HCT116 (cell line): ENCODE results near the gene USP3. TPM values are rescaled to one million over a fixed set of nuclear protein-coding genes. Genes with fewer than 3 reads are reported as not detected.
"Not testable (repeated sequence)": the region's sequence is repeated elsewhere in the genome, so short reads cannot be mapped to it uniquely, and the experiment has no call there.

Experiments used
- ATAC-seq: fragments of 200-7000 bp; cut with Tn5 transposase; 2 replicates; pipeline ENCODE4 v1.9.1; 2020; ENCODE audit warnings: mild to moderate bottlenecking, moderate library complexity
- BruUV-seq: library from RNA; stranded (reverse); fragments of 400-500 nt; replicated peaks from 2 replicates; lab custom pipeline; 2021; lab: Mats Ljungman, UMichigan
- CTCF ChIA-PET: fragments of 300-600 bp; sonication (Branson Sonifier 250); formaldehyde crosslinking; loops from one replicate; lab custom pipeline; 2021; ENCODE audit warnings: antibody characterized with exemption; lab: Charles Lee
- POLR2A ChIA-PET: fragments of 300-600, 350-600 bp; sonication (Branson Sonifier 250); formaldehyde crosslinking; loops from one replicate; lab custom pipeline; 2021; ENCODE audit warnings: antibody characterized with exemption; lab: Charles Lee
- RAD21 ChIA-PET, 2 experiments: fragments of 300-600 bp; sonication (Branson Sonifier 250); formaldehyde crosslinking; loops; one replicate each; lab custom pipeline; 2023; ENCODE audit warnings: low total read pairs in 2 of 2; ENCODE audit not compliant: uncharacterized antibody in 2 of 2, unreplicated experiment in 2 of 2, low non-redundant PET in 1 of 2; lab: Charles Lee
- DNase-seq: peaks from one replicate; pipeline ENCODE4 v3.0.0-alpha.2; 2010; ENCODE audit warnings: low read depth, low spot score
- H2AFZ ChIP-seq: fragments of 200-600 bp; shearing (Covaris generic), sonication (generic); 2 replicates; pipeline ENCODE4 v1.6.1; 2017; ENCODE audit warnings: low read depth, mixed run types, mixed read lengths, antibody characterized with exemption, low read length; ENCODE audit not compliant: poor library complexity, severe bottlenecking
- H3K27ac ChIP-seq: 2 replicates; pipeline ENCODE4 v1.5.1; 2012; ENCODE audit warnings: low read depth, low read length
- H3K27me3 ChIP-seq: fragments of 200-600 bp; sonication (generic); 2 replicates; pipeline ENCODE4 v1.6.1; 2016; ENCODE audit warnings: mixed run types, low read length, mixed read lengths; ENCODE audit not compliant: insufficient read depth
- H3K36me3 ChIP-seq, 2 experiments: fragments of 200-500 bp in 1 of 2; fragments of 200-600 bp in 1 of 2; sonication (Bioruptor generic) in 1 of 2; sonication (generic) in 1 of 2; 2 replicates each; pipeline versions ENCODE4 v1.5.1 to v1.6.1; 2014 to 2016; ENCODE audit warnings: low read length in 2 of 2, inconsistent platforms in 1 of 2, mixed read lengths in 1 of 2, mixed run types in 1 of 2; ENCODE audit not compliant: insufficient read depth in 2 of 2, control insufficient read depth in 1 of 2
- H3K4me1 ChIP-seq, 2 experiments: fragments of 200-600 bp in 1 of 2; sonication (generic) in 1 of 2; 2 replicates each; pipeline versions ENCODE4 v1.5.1 to v1.6.1; 2012 to 2017; ENCODE audit warnings: low read length in 2 of 2, inconsistent platforms in 1 of 2, mild to moderate bottlenecking in 1 of 2, mixed read lengths in 1 of 2, mixed run types in 1 of 2, moderate library complexity in 1 of 2; ENCODE audit not compliant: insufficient read depth in 2 of 2, control insufficient read depth in 1 of 2
- H3K4me2 ChIP-seq: fragments of 200-600 bp; sonication (generic); 2 replicates; pipeline ENCODE4 v1.6.1; 2017; ENCODE audit warnings: mixed run types, low read length, mixed read lengths
- H3K4me3 ChIP-seq, 2 experiments: fragments of 200-600 bp in 1 of 2; sonication (generic) in 1 of 2; replicated peaks in 1 of 2; 2 replicates each; pipeline ENCODE4 v1.5.1; 2011 to 2016; ENCODE audit warnings: low read length in 2 of 2, control low read depth in 1 of 2, low read depth in 1 of 2, mild to moderate bottlenecking in 1 of 2, mixed read lengths in 1 of 2, mixed run types in 1 of 2
- H3K79me2 ChIP-seq: fragments of 200-600 bp; sonication (generic); 2 replicates; pipeline ENCODE4 v1.6.1; 2017; ENCODE audit warnings: mild to moderate bottlenecking, mixed run types, low read length, moderate library complexity, mixed read lengths; ENCODE audit not compliant: insufficient read depth
- H3K9ac ChIP-seq: fragments of 200-600 bp; sonication (generic); 2 replicates; pipeline ENCODE4 v1.6.1; 2016; ENCODE audit warnings: low read length, mixed read lengths
- H3K9me2 ChIP-seq: fragments of 200-600 bp; sonication (generic), shearing (Covaris generic); 2 replicates; pipeline ENCODE4 v1.6.1; 2017; ENCODE audit warnings: mixed run types, mild to moderate bottlenecking, moderate library complexity; ENCODE audit not compliant: insufficient read depth
- H3K9me3 ChIP-seq, 2 experiments: fragments of 200-500 bp in 1 of 2; fragments of 200-600 bp in 1 of 2; sonication (Bioruptor generic) in 1 of 2; sonication (generic) in 1 of 2; 2 replicates each; pipeline ENCODE4 v1.6.1; 2014 to 2017; ENCODE audit warnings: low read length in 2 of 2, mixed read lengths in 2 of 2, inconsistent platforms in 1 of 2, low read depth in 1 of 2, mild to moderate bottlenecking in 1 of 2, mixed run types in 1 of 2, moderate library complexity in 1 of 2; ENCODE audit not compliant: control insufficient read depth in 1 of 2, insufficient read depth in 1 of 2
- H4K20me1 ChIP-seq: fragments of 200-600 bp; sonication (generic), shearing (Covaris generic); 2 replicates; pipeline ENCODE4 v1.6.1; 2017; ENCODE audit warnings: mixed run types, mild to moderate bottlenecking, moderate library complexity; ENCODE audit not compliant: insufficient read depth
- POLR2A ChIP-seq: IDR thresholded peaks from 2 replicates; pipeline ENCODE4 v1.7.0; 2011; ENCODE audit warnings: borderline replicate concordance; ENCODE audit not compliant: insufficient read depth, insufficient read length; ENCODE audit errors: extremely low read depth
- RAD21 ChIP-seq: IDR thresholded peaks from 2 replicates; pipeline ENCODE4 v1.6.1; 2012; ENCODE audit warnings: low read depth, mild to moderate bottlenecking
- REST ChIP-seq: IDR thresholded peaks from 2 replicates; pipeline ENCODE4 v1.6.1; 2012; ENCODE audit warnings: low read depth
- SRF ChIP-seq: IDR thresholded peaks from 2 replicates; pipeline ENCODE4 v1.6.1; 2012; ENCODE audit warnings: low read depth
- ZBTB33 ChIP-seq: IDR thresholded peaks from 2 replicates; pipeline ENCODE4 v1.6.1; 2011; ENCODE audit warnings: mild to moderate bottlenecking, low read length, moderate library complexity; ENCODE audit not compliant: insufficient replicate concordance; ENCODE audit errors: extremely low read depth
- ZNF274 ChIP-seq: fragments of 200-500 bp; sonication (Bioruptor generic); IDR thresholded peaks from 2 replicates; pipeline ENCODE4 v1.6.1; 2014; ENCODE audit warnings: mild to moderate bottlenecking, low read depth, low read length, inconsistent platforms
- intact Hi-C: fragments of 100-400 bp; cut with micrococcal nuclease; formaldehyde crosslinking; loops from 2 replicates; pipeline ENCODE4 v1.10.0; 2022
- total RNA-seq: library from RNA; stranded (reverse); gene quantifications from one replicate; pipeline ENCODE4 v1.2.1, GENCODE V29; 2021; ENCODE audit not compliant: unreplicated experiment

Gene USP3
- total RNA-seq, 1 experiment from 2014 or later: 61.6 TPM

- ChIA-PET POLR2A (interaction anchor here (1.0 to 1.1 kb wide), 2 partner anchors 9 to 16 kb away, joined by 3 read pairs; partner anchors contain the start of gene USP3), RAD21 (no interaction called here), CTCF (no interaction called here)
- intact Hi-C loops: no loop called here
- no peak for TF ChIP-seq ZNF274
- TF ChIP-seq POLR2A: no peak
- TF ChIP-seq ZBTB33: no peak
- TF ChIP-seq SRF: no peak
- TF ChIP-seq REST: no peak
- TF ChIP-seq RAD21: no peak
- no TSS peak for BruUV-seq
- Histone ChIP-seq H4K20me1 (peaks cover 64% of the 10 kb centered on the region), H3K4me3 (no peak overlapping the region), H3K9me2 (peaks cover 3% of the 10 kb centered on the region; the same call in 1 of the 2 replicates), H2AFZ (no peak overlapping the region), H3K27me3 (no peaks in the 10 kb centered on the region), H3K36me3 (no peaks in the 10 kb centered on the region), H3K4me2 (no peak overlapping the region), H3K4me1 (peaks cover 14 to 33% of the 10 kb centered on the region in 2 experiments), H3K9me3 (no peaks in the 10 kb centered on the region), H3K27ac (no peak overlapping the region), H3K9ac (no peak overlapping the region), H3K79me2 (peaks cover 100% of the 10 kb centered on the region)
- DNase-seq (no peak), ATAC-seq (no peak)
Measured at GRCh38 chr15:63519548-63520178, 15.3 kb downstream of the USP3 start.

GRCh38 chr15:63520462-63520861, 16.1 kb downstream of the USP3 start:
- H3K9me3 ChIP-seq, H3K27ac ChIP-seq, H3K9ac ChIP-seq, H3K36me3 ChIP-seq, H3K4me2 ChIP-seq, DNase-seq, H3K4me3 ChIP-seq, intact Hi-C loops, ATAC-seq, H2AFZ ChIP-seq, BruUV-seq, H3K27me3 ChIP-seq, H3K9me2 ChIP-seq, RAD21 ChIA-PET, CTCF ChIA-PET: not testable (repeated sequence)
- H3K4me1 ChIP-seq: peaks cover 7 to 26% of the 10 kb centered on the region in 2 experiments
- POLR2A ChIA-PET: interaction anchor here (1.0 to 1.1 kb wide), 2 partner anchors 15 to 16 kb away, joined by 3 to 4 read pairs; partner anchors contain the start of gene USP3
- H4K20me1 ChIP-seq: peaks cover 57% of the 10 kb centered on the region
- H3K79me2 ChIP-seq: peaks cover 100% of the 10 kb centered on the region
